Activated CD4-positive, alpha-beta memory T cell treated with anti-CD3 and anti-CD28 coated beads, Interleukin-2, amount 10 ng/mL, durations not matched to agents 7 days and 5 days (primary cell): ENCODE data around the gene POU3F1. TPM values are rescaled to one million over a fixed set of nuclear protein-coding genes. Genes with fewer than 3 reads are reported as not detected.

Source experiments
- CTCF ChIA-PET: fragments of 350-600 bp; sonication (Branson Sonifier 250); formaldehyde crosslinking; loops from one replicate; lab custom pipeline; 2021; ENCODE audit warnings: antibody characterized with exemption, inconsistent platforms; lab: Charles Lee
- POLR2A ChIA-PET: fragments of 350-600 bp; sonication (Branson Sonifier 250); formaldehyde crosslinking; loops from one replicate; lab custom pipeline; 2021; ENCODE audit warnings: antibody characterized with exemption; lab: Charles Lee
- DNase-seq: peaks from one replicate; pipeline ENCODE4 v3.0.0-alpha.2; 2020
- H3K27ac Mint-ChIP-seq: one replicate; pipeline ENCODE4 v1.8.0; 2021; ENCODE audit warnings: mild to moderate bottlenecking, mixed read lengths
- H3K27me3 Mint-ChIP-seq: one replicate; pipeline ENCODE4 v1.8.0; 2021; ENCODE audit warnings: mixed read lengths
- H3K36me3 Mint-ChIP-seq: one replicate; pipeline ENCODE4 v1.8.0; 2021; ENCODE audit warnings: low read depth, mixed read lengths
- H3K4me1 Mint-ChIP-seq: one replicate; pipeline ENCODE4 v1.8.0; 2021; ENCODE audit warnings: mixed read lengths
- H3K4me3 Mint-ChIP-seq: one replicate; pipeline ENCODE4 v1.8.0; 2021; ENCODE audit warnings: mild to moderate bottlenecking, mixed read lengths
- H3K9me3 Mint-ChIP-seq: one replicate; pipeline ENCODE4 v1.8.0; 2021; ENCODE audit warnings: mixed read lengths
- total RNA-seq, 2 experiments: library from RNA; stranded (reverse); gene quantifications; one replicate each; pipeline ENCODE4 v1.2.3, GENCODE V29; 2021

The POU3F1 gene
- total RNA-seq, 2 experiments from 2014 or later = not detected

GRCh38 chr1:38051079-38051543 lies 4.5 kb upstream of the POU3F1 start:
- Mint-ChIP-seq H3K36me3 (no peaks in the 10 kb centered on the region), H3K4me3 (no peak overlapping the region), H3K4me1 (peaks cover 5% of the 10 kb centered on the region), H3K27me3 (peaks cover 33% of the 10 kb centered on the region), H3K27ac (no peak overlapping the region), H3K9me3 (no peaks in the 10 kb centered on the region)
- ChIA-PET CTCF (no interaction called here), POLR2A (no interaction called here)
- no peak for DNase-seq

DNA sequence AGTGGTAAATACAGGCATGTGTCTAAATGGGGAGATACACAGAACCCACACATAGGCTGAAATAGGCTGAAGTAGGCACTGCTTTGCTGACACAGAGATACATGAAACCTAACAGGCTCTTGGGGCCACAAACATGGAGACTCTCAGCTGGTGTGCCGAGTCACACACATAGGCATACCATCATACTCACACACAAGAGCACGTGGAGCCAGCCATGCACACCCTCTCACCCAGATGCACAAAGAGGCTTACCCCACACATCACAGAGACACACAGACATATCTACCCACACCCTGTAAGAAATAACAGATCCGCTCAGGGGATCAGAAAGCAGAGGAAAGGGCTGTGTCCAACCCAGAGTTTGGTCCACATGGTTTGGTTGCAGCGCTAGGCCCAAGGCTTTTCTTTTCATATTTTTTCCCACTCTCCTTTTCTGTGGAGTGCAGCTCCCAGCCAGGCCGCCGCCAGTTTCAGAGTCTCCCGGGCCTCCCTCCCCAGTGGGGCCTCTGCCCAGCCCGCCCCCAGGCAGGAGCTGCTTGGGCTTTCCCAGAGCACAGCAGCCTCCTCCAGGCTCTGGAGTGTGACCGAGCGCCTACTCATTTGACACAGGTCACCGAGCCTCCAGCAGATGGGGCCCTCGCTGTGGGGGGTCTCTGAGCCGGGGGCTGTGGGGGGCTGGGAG lies 3.9 kb upstream of the POU3F1 start:
- H3K27me3 Mint-ChIP-seq = peaks cover 31% of the 10 kb centered on the region
- H3K27ac Mint-ChIP-seq = no peak overlapping the region
- H3K9me3 Mint-ChIP-seq = no peaks in the 10 kb centered on the region
- DNase-seq = no peak
- peaks cover 7% of the 10 kb centered on the region for H3K4me1 Mint-ChIP-seq
- no peaks in the 10 kb centered on the region for H3K36me3 Mint-ChIP-seq
- CTCF ChIA-PET = no interaction called here
- POLR2A ChIA-PET = no interaction called here
- H3K4me3 Mint-ChIP-seq = no peak overlapping the region

DNA sequence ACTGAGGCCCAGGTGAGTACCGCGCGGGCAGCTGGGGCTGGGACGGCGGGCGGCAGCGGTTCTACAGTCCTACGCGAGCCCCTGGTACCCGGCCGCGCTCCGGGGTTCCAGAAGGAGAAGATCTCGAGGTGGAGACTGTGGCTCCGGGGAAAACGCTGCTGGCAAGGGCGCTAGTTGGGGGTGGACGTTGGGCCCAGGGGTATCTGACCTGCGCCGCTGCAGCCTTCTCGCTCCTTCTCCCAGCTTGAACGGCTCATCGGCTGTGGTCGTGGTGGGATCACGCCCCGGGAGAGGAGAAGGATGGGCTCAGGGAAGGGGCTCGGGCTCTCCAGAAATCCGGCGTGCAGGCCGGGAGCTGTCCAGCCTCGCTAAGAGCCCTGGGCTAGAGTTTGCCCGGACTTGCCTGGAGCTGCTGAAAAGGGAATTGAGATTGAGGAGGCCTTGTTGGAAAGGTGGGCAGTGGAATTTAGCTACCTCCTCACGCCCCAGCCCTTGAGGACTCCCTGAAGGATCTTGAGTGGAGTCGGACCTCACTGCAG lies 1.1 kb upstream of the POU3F1 start:
- ChIA-PET POLR2A (interaction anchor here (1.4 kb wide), 1 partner anchor 18 kb away, joined by 3 read pairs; no protein-coding TSS in a partner anchor), CTCF (interaction anchor here (1.1 kb wide), 1 partner anchor 18 kb away, joined by 3 read pairs; no protein-coding TSS in a partner anchor)
- no peak for DNase-seq
- Mint-ChIP-seq H3K27me3 (peaks cover 44% of the 10 kb centered on the region), H3K9me3 (no peaks in the 10 kb centered on the region), H3K27ac (no peak overlapping the region), H3K4me3 (peak overlapping the region; percentile 71), H3K4me1 (peaks cover 14% of the 10 kb centered on the region), H3K36me3 (no peaks in the 10 kb centered on the region)

- Mint-ChIP-seq H3K4me1 (peaks cover 14% of the 10 kb centered on the region), H3K9me3 (no peaks in the 10 kb centered on the region), H3K27ac (no peak overlapping the region), H3K27me3 (peaks cover 50% of the 10 kb centered on the region), H3K36me3 (no peaks in the 10 kb centered on the region), H3K4me3 (peak overlapping the region; percentile 71)
- peak; percentile 73 for DNase-seq
- ChIA-PET POLR2A (interaction anchor here (0.9 to 1.4 kb wide), 2 partner anchors 17 to 21 kb away, joined by 3 to 5 read pairs; no protein-coding TSS in a partner anchor), CTCF (interaction anchor here (0.7 to 1.0 kb wide), 2 partner anchors 58 to 187 kb away, joined by 3 read pairs; partner anchors contain the start of gene SF3A3)
These were observed 450 bp upstream of the POU3F1 start for GRCh38 chr1:38046884-38047602.

- peaks cover 14% of the 10 kb centered on the region for H3K4me1 Mint-ChIP-seq
- no peaks in the 10 kb centered on the region for H3K36me3 Mint-ChIP-seq
- ChIA-PET CTCF (no interaction called here), POLR2A (interaction anchor here (1.2 kb wide), 1 partner anchor 33 kb away, joined by 3 read pairs; the partner anchor contains the start of gene UTP11)
- H3K27ac Mint-ChIP-seq = no peak overlapping the region
- no peaks in the 10 kb centered on the region for H3K9me3 Mint-ChIP-seq
- H3K4me3 Mint-ChIP-seq = peak overlapping the region; percentile 34
- peaks cover 55% of the 10 kb centered on the region for H3K27me3 Mint-ChIP-seq
- no peak for DNase-seq
These were observed 926 bp downstream of the POU3F1 start for GRCh38 chr1:38045401-38046332.

GRCh38 chr1:38044221-38045215 lies 2.1 kb downstream of the POU3F1 start:
- H3K4me3 Mint-ChIP-seq = no peak overlapping the region
- no peaks in the 10 kb centered on the region for H3K36me3 Mint-ChIP-seq
- ChIA-PET POLR2A (interaction anchor here (1.2 kb wide), 1 partner anchor 32 kb away, joined by 3 read pairs; the partner anchor contains the start of gene UTP11), CTCF (interaction anchor here (0.6 to 0.9 kb wide), 2 partner anchors 15 to 189 kb away, joined by 3 to 4 read pairs; no protein-coding TSS in a partner anchor)
- H3K27me3 Mint-ChIP-seq = peaks cover 53% of the 10 kb centered on the region
- peaks cover 14% of the 10 kb centered on the region for H3K4me1 Mint-ChIP-seq
- no peak for DNase-seq
- no peak overlapping the region for H3K27ac Mint-ChIP-seq
- no peaks in the 10 kb centered on the region for H3K9me3 Mint-ChIP-seq

DNA sequence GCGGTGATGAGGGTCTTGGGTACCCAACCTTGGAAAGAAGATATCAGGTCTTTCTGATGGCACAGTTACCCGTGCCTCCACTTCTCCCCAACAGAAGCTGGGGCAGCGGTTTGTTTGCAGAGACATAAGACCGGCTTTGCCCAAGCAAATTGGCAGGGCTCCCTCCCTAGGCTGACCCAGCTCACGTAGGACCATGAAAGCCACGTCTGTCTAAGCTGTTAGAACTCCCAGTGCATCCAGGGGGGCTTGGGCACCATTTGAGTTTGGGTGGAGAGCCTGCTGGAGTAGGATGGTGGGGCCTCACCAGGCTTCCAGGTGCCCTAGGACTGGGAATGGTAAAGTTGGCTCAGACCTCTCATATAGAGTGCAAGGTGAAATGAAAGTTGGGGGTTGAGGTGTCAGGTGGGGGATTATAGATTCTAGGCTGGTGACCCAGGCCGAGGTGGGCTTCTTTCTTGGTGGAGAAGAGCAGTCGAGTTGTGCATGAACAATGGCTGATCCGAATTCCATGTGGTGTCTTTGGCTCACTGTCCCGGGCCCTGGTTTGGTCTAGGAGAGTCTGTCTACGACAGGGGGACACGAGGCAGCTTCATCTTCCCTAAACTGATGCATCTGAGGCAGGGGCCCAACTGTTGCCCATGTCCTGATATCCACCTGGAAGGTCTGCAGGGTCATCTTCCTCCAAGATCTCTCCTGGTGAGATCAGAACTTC lies 3.4 kb downstream of the POU3F1 start:
- Mint-ChIP-seq H3K27ac (no peak overlapping the region), H3K27me3 (peaks cover 46% of the 10 kb centered on the region), H3K4me1 (peaks cover 14% of the 10 kb centered on the region), H3K9me3 (no peaks in the 10 kb centered on the region), H3K4me3 (no peak overlapping the region), H3K36me3 (no peaks in the 10 kb centered on the region)
- ChIA-PET CTCF (no interaction called here), POLR2A (no interaction called here)
- DNase-seq = no peak

DNA sequence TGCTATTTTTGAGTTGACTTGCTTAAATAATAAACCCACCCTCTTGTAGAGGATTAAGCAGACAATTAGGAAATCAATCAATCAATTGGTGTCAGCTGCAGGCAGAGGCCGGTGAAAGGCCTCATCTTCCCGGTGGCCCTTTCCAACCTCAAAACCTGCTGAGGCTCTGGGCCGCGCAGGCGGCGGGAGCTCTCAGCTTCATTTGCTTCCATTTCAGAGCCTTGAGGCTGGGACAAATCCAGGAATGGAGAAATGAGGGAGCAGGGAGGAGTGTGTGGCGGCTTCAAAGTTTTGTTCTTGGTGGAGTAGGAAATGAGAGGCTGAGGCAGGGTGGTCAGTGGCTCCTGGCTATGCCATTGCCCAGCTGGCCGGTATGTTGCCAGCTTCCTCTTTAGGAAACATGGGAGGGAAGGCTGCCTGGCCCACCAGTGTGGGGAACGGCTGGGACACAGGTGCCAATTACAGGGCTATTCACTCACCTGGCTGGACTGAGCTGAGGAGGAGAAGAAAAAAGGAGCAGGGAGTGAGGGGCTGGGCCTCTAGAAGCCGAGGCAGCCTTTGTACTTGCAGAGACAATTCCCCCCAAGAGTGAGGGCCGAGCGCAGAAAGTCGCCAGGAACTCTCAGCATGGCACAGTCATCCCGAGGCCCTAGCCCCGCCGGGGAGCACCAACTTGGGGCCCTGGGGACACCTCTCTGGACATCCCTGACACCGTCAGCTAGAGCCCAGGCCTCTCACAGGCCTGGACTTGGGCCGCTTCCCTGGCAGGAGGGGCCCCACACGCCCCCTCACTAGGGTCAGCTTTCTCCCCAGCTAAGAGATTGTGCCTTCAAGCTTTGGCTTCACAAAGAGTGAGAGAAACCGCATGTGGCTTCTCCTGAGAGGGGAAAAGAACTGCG lies 4.4 kb downstream of the POU3F1 start:
- peaks cover 36% of the 10 kb centered on the region for H3K27me3 Mint-ChIP-seq

DNA sequence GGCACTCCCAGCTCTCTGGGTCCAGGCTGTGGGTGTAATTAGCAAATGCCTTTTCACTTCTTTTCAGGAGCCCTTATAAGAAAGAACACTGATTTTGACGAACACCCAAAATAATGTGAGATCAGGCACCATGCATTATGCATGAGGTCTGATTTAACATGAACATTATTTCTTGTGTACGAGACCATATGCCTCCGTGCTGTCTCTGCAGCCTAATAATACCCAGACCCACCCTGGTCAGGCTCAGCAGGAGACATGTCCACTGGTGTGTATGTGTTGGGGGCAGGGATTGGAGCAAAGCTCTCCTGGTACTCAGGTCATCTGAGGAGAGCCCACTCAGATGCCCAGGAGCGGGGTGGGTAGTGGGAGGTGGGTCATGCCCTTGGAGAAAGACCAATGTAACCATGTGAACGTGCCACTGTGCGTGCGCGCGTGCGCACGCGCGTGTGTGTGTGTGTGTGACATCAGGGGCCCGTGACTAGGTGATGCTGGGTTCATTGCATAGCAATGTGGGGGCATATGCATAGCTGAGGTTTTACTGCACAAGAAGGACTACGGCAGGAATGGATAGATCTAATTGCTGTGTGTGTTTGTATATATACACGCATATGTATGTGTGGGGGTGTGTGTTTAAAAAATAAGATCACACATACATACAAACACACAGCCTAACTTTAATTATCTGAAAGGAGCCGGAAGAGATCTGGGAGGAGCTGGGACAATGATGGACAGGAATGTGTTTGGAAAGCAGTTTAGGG lies 7.1 kb downstream of the POU3F1 start:
- no peak for DNase-seq
- ChIA-PET POLR2A (interaction anchor here (1.0 kb wide), 1 partner anchor 12 kb away, joined by 5 read pairs; no protein-coding TSS in a partner anchor), CTCF (interaction anchor here (1.3 kb wide), 1 partner anchor 9 kb away, joined by 5 read pairs; no protein-coding TSS in a partner anchor)
- no peak overlapping the region for H3K27ac Mint-ChIP-seq
- H3K4me3 Mint-ChIP-seq = no peak overlapping the region
- H3K4me1 Mint-ChIP-seq = peaks cover 6% of the 10 kb centered on the region
- no peaks in the 10 kb centered on the region for H3K9me3 Mint-ChIP-seq
- no peaks in the 10 kb centered on the region for H3K36me3 Mint-ChIP-seq
- peaks cover 30% of the 10 kb centered on the region for H3K27me3 Mint-ChIP-seq

More for the DNA sequence above, 4.4 kb downstream of the POU3F1 start:
- no peak overlapping the region for H3K27ac Mint-ChIP-seq
- H3K4me1 Mint-ChIP-seq = peaks cover 13% of the 10 kb centered on the region
- no peak for DNase-seq
- H3K9me3 Mint-ChIP-seq = no peaks in the 10 kb centered on the region
- ChIA-PET CTCF (no interaction called here), POLR2A (no interaction called here)
- no peaks in the 10 kb centered on the region for H3K36me3 Mint-ChIP-seq
- H3K4me3 Mint-ChIP-seq = no peak overlapping the region

GRCh38 chr1:38038861-38039260 lies 7.7 kb downstream of the POU3F1 start:
- no peaks in the 10 kb centered on the region for H3K36me3 Mint-ChIP-seq
- H3K27ac Mint-ChIP-seq = no peak overlapping the region
- POLR2A ChIA-PET = no interaction called here
- peaks cover 25% of the 10 kb centered on the region for H3K27me3 Mint-ChIP-seq
- H3K4me3 Mint-ChIP-seq = no peak overlapping the region
- CTCF ChIA-PET = interaction anchor here (0.6 kb wide), 1 partner anchor 43 kb away, joined by 3 read pairs; no protein-coding TSS in a partner anchor
- DNase-seq = no peak
- H3K4me1 Mint-ChIP-seq = peaks cover 4% of the 10 kb centered on the region
- no peaks in the 10 kb centered on the region for H3K9me3 Mint-ChIP-seq
